VCaP (cell line): ENCODE measurements around the gene RAVER2.
A peak's percentile ranks its signal among the peaks of the same experiment; 100 is the strongest.

ENCODE experiments used
- H3K27ac ChIP-seq: fragments of 450-650 bp; 2 replicates; pipeline ENCODE4 v1.5.1; 2017
- CTCF ChIP-seq: fragments of 450-650 bp; conservative IDR thresholded peaks from 2 replicates; pipeline ENCODE4 v1.5.1; 2017; ENCODE audit warnings: mild to moderate bottlenecking, moderate library complexity

Gene RAVER2

GRCh38 chr1:64822621-64823020 is 77.7 kb downstream of the RAVER2 start:
- no peak overlapping the region for H3K27ac ChIP-seq
- no peak for TF ChIP-seq CTCF

- H3K27ac ChIP-seq = no peak overlapping the region
- TF ChIP-seq CTCF = peak; percentile 82
Measured at GRCh38 chr1:64823691-64824476, 79.0 kb downstream of the RAVER2 start.

DNA sequence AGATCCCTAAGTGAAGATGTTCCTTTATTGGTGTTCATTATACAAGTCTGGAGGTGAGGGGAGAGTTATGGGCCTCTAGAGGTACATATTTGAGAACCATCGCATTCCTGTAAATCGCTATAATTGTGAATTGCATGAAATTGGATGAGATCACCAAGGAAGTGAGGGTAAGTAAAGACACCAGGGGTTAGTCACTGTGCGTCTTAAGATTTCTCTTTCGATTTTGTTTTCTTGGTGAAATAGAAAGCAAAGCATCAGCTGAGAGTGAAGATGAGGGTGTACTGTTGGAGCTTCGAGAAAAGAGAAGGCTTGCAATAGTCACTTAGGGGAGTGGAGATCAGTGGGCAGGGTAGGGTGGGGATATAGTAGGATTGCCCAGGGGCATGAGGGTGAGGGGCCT is 82.1 kb downstream of the RAVER2 start:
- no peak overlapping the region for H3K27ac ChIP-seq
- TF ChIP-seq CTCF = no peak

DNA sequence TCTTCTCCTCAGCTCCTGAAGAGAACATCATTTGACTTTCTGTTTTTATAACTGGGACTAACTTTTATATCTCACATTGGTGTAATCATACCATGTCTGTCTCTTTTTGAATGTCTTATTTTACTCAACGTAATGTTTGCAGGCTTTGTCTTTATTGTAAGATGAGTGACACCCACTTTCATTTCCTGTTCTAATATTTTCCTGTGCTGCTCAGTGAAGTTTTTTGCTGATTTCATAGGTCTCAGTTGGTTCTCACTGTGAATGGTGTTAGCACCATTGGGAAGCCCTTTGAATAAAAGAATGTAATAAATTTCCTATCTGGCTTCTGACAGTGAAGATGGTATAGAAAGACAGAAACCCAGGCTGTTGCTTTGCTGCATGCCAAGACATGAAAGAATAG is 84.0 kb downstream of the RAVER2 start:
- H3K27ac ChIP-seq = no peak overlapping the region
- TF ChIP-seq CTCF = no peak

GRCh38 chr1:64829411-64830029 is 84.6 kb downstream of the RAVER2 start:
- TF ChIP-seq CTCF = no peak
- no peak overlapping the region for H3K27ac ChIP-seq

DNA sequence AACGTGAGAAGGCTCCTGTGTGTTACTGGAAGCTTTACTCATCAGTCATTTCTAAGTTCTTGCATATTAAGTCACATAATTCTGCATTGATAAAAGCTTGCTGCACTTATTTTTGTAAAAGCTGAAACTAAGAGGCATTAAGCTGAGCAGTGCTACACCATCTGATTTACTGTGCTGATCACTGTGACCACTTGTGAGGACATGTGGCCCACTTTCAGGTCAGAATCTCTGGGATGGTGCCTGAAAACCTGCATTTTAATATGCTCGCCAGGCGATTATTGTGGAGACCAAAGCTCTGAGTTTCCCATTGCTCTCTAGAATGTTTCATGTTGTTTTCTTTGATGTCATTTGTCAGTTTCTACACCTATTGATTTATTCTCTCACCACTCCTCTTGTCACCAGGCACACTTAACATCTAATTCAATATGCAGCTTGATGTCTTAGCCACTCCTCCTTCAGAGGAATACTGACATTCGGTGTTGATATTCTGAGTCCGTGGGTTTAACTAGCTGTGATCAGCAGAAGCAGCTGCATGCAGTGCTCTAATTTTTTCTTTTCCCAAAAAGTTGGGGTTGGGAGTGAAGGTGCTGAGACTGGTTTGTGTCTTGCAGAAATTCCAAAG is 85.3 kb downstream of the RAVER2 start:
- TF ChIP-seq CTCF = no peak
- H3K27ac ChIP-seq = no peak overlapping the region

GRCh38 chr1:64834734-64835133 is 89.9 kb downstream of the RAVER2 start:
- no peak overlapping the region for H3K27ac ChIP-seq
- no peak for TF ChIP-seq CTCF
